ENCODE results near the gene THRB. TPM values are rescaled to one million over a fixed set of nuclear protein-coding genes. Genes with fewer than 3 reads are reported as not detected.

Gene THRB
- total and polyA plus RNA-seq, 9 of the 15 experiments (the other 6 are each of a cell fraction or from before 2014, with no cell fraction given): 1.7 to 14.9 (median 6.9) TPM

DNA sequence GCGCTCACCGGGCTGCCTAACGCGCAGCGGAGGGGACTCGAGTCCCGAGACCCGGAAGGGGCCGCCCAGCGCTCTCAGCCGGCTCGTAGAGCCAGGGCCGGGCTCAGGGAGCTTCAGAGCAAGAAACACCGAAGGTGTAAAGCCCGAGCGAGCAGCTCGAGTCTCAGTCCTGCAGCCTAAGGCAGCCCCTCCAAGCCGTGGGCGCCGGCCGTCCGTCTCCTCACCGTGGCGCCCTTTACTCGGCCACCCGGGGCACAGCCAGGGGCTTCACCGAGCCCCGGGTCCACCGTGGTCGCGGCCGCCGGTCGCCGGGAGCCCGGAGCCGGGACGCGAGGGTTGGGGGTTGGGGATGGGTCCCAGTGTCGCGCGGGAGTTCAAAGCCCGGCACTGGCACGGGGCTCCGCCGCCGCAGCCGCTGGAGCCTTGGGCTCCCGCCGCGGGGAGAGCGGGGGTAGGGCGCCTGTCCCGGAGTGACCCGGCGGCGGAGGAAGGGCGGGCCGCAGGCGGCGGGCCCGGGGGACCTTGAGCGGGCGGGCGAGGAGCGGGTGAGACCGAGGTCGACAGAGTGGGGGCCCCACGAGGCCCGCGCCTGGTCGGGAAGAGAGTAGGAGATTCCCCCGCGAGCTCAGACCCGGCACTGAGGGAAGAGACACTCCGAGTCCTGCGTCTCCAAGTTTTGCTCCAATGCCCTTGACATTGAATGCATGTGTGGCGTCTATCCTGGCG, 26.9 kb upstream of the THRB start (continued):
- TF ChIP-seq, protein P1, sequence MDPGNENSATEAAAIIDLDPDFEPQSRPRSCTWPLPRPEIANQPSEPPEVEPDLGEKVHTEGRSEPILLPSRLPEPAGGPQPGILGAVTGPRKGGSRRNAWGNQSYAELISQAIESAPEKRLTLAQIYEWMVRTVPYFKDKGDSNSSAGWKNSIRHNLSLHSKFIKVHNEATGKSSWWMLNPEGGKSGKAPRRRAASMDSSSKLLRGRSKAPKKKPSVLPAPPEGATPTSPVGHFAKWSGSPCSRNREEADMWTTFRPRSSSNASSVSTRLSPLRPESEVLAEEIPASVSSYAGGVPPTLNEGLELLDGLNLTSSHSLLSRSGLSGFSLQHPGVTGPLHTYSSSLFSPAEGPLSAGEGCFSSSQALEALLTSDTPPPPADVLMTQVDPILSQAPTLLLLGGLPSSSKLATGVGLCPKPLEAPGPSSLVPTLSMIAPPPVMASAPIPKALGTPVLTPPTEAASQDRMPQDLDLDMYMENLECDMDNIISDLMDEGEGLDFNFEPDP (CRISPR knock-in tag; IDR thresholded peaks at IDR 0.05): no peak
- TF ChIP-seq NR3C1 (CRISPR knock-in tag; IDR thresholded peaks at IDR 0.05) (no peak), SREBF1 (IDR thresholded peaks at IDR 0.05; ENCODE audit: borderline replicate concordance, low read depth, low read length) (no peak), COPS2 (conservative IDR thresholded peaks at IDR 0.05) (no peak), BRD4 (IDR thresholded peaks at IDR 0.05) (peak; percentile 66), ARID2 (IDR thresholded peaks at IDR 0.05) (no peak), ZNF253 (CRISPR knock-in tag; conservative IDR thresholded peaks at IDR 0.05) (no peak), ZNF717 (CRISPR knock-in tag; IDR thresholded peaks at IDR 0.05) (no peak), POLR2G (IDR thresholded peaks at IDR 0.05; ENCODE audit: low read depth, low read length) (peak; percentile 90), ILF3 (IDR thresholded peaks at IDR 0.05; ENCODE audit: borderline replicate concordance) (no peak), CC2D1A (IDR thresholded peaks at IDR 0.05) (no peak), ZNF668 (CRISPR knock-in tag; IDR thresholded peaks at IDR 0.05) (no peak), CAMTA2 (CRISPR knock-in tag; conservative IDR thresholded peaks at IDR 0.05) (no peak), FUS (optimal IDR thresholded peaks at IDR 0.05; ENCODE audit: low read depth, low read length) (no peak), CHD4 (IDR thresholded peaks at IDR 0.05; ENCODE audit: insufficient read depth, insufficient replicate concordance, low read depth, low read length, poor library complexity, severe bottlenecking) (no peak)
- TF ChIP-seq, protein P2, sequence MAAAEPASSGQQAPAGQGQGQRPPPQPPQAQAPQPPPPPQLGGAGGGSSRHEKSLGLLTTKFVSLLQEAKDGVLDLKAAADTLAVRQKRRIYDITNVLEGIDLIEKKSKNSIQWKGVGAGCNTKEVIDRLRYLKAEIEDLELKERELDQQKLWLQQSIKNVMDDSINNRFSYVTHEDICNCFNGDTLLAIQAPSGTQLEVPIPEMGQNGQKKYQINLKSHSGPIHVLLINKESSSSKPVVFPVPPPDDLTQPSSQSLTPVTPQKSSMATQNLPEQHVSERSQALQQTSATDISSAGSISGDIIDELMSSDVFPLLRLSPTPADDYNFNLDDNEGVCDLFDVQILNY (CRISPR knock-in tag; IDR thresholded peaks at IDR 0.05): no peak
- TF ChIP-seq, protein P3, sequence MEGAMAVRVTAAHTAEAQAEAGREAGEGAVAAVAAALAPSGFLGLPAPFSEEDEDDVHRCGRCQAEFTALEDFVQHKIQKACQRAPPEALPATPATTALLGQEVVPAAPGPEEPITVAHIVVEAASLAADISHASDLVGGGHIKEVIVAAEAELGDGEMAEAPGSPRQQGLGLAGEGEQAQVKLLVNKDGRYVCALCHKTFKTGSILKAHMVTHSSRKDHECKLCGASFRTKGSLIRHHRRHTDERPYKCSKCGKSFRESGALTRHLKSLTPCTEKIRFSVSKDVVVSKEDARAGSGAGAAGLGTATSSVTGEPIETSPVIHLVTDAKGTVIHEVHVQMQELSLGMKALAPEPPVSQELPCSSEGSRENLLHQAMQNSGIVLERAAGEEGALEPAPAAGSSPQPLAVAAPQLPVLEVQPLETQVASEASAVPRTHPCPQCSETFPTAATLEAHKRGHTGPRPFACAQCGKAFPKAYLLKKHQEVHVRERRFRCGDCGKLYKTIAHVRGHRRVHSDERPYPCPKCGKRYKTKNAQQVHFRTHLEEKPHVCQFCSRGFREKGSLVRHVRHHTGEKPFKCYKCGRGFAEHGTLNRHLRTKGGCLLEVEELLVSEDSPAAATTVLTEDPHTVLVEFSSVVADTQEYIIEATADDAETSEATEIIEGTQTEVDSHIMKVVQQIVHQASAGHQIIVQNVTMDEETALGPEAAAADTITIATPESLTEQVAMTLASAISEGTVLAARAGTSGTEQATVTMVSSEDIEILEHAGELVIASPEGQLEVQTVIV (CRISPR knock-in tag; IDR thresholded peaks at IDR 0.05; ENCODE audit: borderline replicate concordance): no peak
- TF ChIP-seq, protein P4, sequence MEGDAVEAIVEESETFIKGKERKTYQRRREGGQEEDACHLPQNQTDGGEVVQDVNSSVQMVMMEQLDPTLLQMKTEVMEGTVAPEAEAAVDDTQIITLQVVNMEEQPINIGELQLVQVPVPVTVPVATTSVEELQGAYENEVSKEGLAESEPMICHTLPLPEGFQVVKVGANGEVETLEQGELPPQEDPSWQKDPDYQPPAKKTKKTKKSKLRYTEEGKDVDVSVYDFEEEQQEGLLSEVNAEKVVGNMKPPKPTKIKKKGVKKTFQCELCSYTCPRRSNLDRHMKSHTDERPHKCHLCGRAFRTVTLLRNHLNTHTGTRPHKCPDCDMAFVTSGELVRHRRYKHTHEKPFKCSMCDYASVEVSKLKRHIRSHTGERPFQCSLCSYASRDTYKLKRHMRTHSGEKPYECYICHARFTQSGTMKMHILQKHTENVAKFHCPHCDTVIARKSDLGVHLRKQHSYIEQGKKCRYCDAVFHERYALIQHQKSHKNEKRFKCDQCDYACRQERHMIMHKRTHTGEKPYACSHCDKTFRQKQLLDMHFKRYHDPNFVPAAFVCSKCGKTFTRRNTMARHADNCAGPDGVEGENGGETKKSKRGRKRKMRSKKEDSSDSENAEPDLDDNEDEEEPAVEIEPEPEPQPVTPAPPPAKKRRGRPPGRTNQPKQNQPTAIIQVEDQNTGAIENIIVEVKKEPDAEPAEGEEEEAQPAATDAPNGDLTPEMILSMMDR (IDR thresholded peaks at IDR 0.05 in 2 of 3, conservative IDR thresholded peaks at IDR 0.05 in 1 of 3; ENCODE audit: insufficient read depth in 2 of 3, low read depth in 1 of 3, low read length in 3 of 3): peak in 1 of 3 experiments; percentile 29; a peak in 2 of 6 replicates

Data from K562 (cell line).